RWPE2 (cell line): ENCODE measurements around the gene LDLRAD3.

Experiments used
- ATAC-seq: fragments of 200-7000 bp; cut with Tn5 transposase; 3 replicates; pipeline ENCODE4 v1.9.1; 2021; ENCODE audit warnings: low read depth
- DNase-seq: peaks from one replicate; pipeline ENCODE4 v3.0.0-alpha.2; 2020; ENCODE audit warnings: low spot score
- H3K27ac ChIP-seq: fragments of 450-650 bp; 2 replicates; pipeline ENCODE4 v1.5.1; 2017; ENCODE audit warnings: mild to moderate bottlenecking; ENCODE audit not compliant: poor library complexity, severe bottlenecking
- H3K27me3 ChIP-seq: fragments of 250-450 bp; sonication (Bioruptor Pico); 2 replicates; pipeline ENCODE4 v1.5.1; 2021; ENCODE audit warnings: mild to moderate bottlenecking, moderate library complexity; ENCODE audit not compliant: insufficient read depth, poor library complexity, severe bottlenecking
- H3K36me3 ChIP-seq: fragments of 250-450 bp; sonication (Bioruptor Pico); 2 replicates; pipeline ENCODE4 v1.5.1; 2020; ENCODE audit warnings: low read depth, mild to moderate bottlenecking, moderate library complexity
- H3K4me1 ChIP-seq: fragments of 250-450 bp; sonication (Bioruptor Pico); 2 replicates; pipeline ENCODE4 v1.5.1; 2021; ENCODE audit warnings: mild to moderate bottlenecking, moderate library complexity; ENCODE audit not compliant: insufficient read depth, poor library complexity, severe bottlenecking
- H3K4me3 ChIP-seq: fragments of 250-450 bp; sonication (Bioruptor Pico); 2 replicates; pipeline ENCODE4 v1.5.1; 2021; ENCODE audit warnings: mild to moderate bottlenecking, moderate library complexity; ENCODE audit not compliant: severe bottlenecking
- H3K9me3 ChIP-seq: fragments of 250-450 bp; sonication (Bioruptor Pico); 2 replicates; pipeline ENCODE4 v1.5.1; 2021; ENCODE audit warnings: mild to moderate bottlenecking, moderate library complexity; ENCODE audit not compliant: severe bottlenecking
- CTCF ChIP-seq: fragments of 450-650 bp; IDR thresholded peaks from one replicate; pipeline ENCODE4 v1.5.1; 2017; ENCODE audit warnings: mild to moderate bottlenecking, moderate library complexity; ENCODE audit not compliant: poor library complexity, severe bottlenecking

The LDLRAD3 gene

GRCh38 chr11:35943713-35944502 is at the start of gene LDLRAD3:
Gene LDLRAD3 (plus strand): TSS chr11:35944062. CDS start chr11:35944099, 37 bp downstream.
- no peak for TF ChIP-seq CTCF
- Histone ChIP-seq H3K27me3 (no peaks in the 10 kb centered on the region), H3K27ac (peak within 1 kb of the TSS; percentile 43), H3K36me3 (no peaks in the 10 kb centered on the region), H3K9me3 (no peaks in the 10 kb centered on the region), H3K4me3 (peak within 1 kb of the TSS; percentile 96), H3K4me1 (peaks cover 3% of the 10 kb centered on the region)
- peak; percentile 77 for ATAC-seq
- peak; percentile 69 for DNase-seq

- H3K4me1 ChIP-seq: peaks cover 12% of the 10 kb centered on the region
- TF ChIP-seq CTCF: no peak
- H3K27me3 ChIP-seq: no peaks in the 10 kb centered on the region
- no peak overlapping the region for H3K4me3 ChIP-seq
- H3K9me3 ChIP-seq: peaks cover 2% of the 10 kb centered on the region
- H3K36me3 ChIP-seq: no peaks in the 10 kb centered on the region
- DNase-seq (no peak), ATAC-seq (no peak)
- no peak overlapping the region for H3K27ac ChIP-seq
Observed at GRCh38 chr11:35897019-35897418, 46.8 kb upstream of the LDLRAD3 start.

- Histone ChIP-seq H3K4me1 (peaks cover 15% of the 10 kb centered on the region), H3K27ac (no peak overlapping the region), H3K36me3 (no peaks in the 10 kb centered on the region), H3K4me3 (no peak overlapping the region), H3K27me3 (no peaks in the 10 kb centered on the region), H3K9me3 (peaks cover 7% of the 10 kb centered on the region)
- DNase-seq: no peak
- no peak for TF ChIP-seq CTCF
- ATAC-seq: no peak
Observed at GRCh38 chr11:35902961-35903360, 40.9 kb upstream of the LDLRAD3 start.

GRCh38 chr11:35905646-35906276 is 38.1 kb upstream of the LDLRAD3 start:
- ATAC-seq (no peak), DNase-seq (no peak)
- Histone ChIP-seq H3K9me3 (peaks cover 5% of the 10 kb centered on the region), H3K36me3 (no peaks in the 10 kb centered on the region), H3K27ac (peak overlapping the region; percentile 94), H3K27me3 (no peaks in the 10 kb centered on the region), H3K4me3 (no peak overlapping the region), H3K4me1 (peaks cover 28% of the 10 kb centered on the region)
- TF ChIP-seq CTCF: no peak

- no peak for ATAC-seq
- Histone ChIP-seq H3K4me3 (no peak overlapping the region), H3K27me3 (no peaks in the 10 kb centered on the region), H3K27ac (peak overlapping the region; percentile 94), H3K4me1 (peaks cover 28% of the 10 kb centered on the region), H3K36me3 (no peaks in the 10 kb centered on the region), H3K9me3 (peaks cover 5% of the 10 kb centered on the region)
- no peak for TF ChIP-seq CTCF
- DNase-seq: no peak
Observed at GRCh38 chr11:35906277-35906661, 37.6 kb upstream of the LDLRAD3 start.
